ENCODE results near the gene NUMBL. TPM values are rescaled to one million over a fixed set of nuclear protein-coding genes. Genes with fewer than 3 reads are reported as not detected.
"Not testable (repeated sequence)": the region's sequence is repeated elsewhere in the genome, so short reads cannot be mapped to it uniquely, and the experiment has no call there.

NUMBL gene
- total and polyA plus RNA-seq, 9 donors, result 14.6 to 39.5 (median 32.7) TPM

DNA sequence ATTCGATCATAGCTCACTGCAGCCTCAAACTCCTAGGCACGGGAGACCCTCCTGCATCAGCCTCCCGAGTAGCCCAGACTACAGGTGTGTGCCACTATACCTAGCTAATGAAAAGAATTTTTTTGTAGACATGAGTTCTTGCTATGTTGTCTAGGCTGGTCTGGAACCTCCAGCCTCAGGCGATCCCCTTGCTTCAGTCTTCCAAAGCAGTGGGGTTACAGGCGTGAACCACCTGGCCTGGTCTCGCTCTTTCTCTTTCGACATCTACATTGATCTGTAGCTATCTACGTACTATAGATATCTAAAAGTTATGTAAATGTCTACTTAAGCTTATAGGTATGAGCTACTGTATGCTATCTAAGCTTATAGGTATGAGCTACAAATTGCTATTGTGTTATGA, 32.4 kb downstream of the NUMBL start:
- no peak for DNase-seq
- peaks cover 5% of the 10 kb centered on the region for H3K27me3 ChIP-seq (ENCODE audit: control insufficient read depth, insufficient read depth, low read length)
- H3K4me3 ChIP-seq (ENCODE audit: low read length), result no peak overlapping the region
- H3K9me3 ChIP-seq (replicated peaks; ENCODE audit: control insufficient read depth, low read depth, low read length), result no peaks in the 10 kb centered on the region
- H3K27ac ChIP-seq (ENCODE audit: low read length), result no peak overlapping the region
- H3K4me1 ChIP-seq (ENCODE audit: control insufficient read depth, insufficient read depth, low read length), result peaks cover under 1% of the 10 kb centered on the region
- no peaks in the 10 kb centered on the region for H3K36me3 ChIP-seq (ENCODE audit: control insufficient read depth, insufficient read depth, low read length)
- 80% methylated on average over 2 of the region's 8 CpGs for WGBS (ENCODE audit: insufficient coverage)

DNA sequence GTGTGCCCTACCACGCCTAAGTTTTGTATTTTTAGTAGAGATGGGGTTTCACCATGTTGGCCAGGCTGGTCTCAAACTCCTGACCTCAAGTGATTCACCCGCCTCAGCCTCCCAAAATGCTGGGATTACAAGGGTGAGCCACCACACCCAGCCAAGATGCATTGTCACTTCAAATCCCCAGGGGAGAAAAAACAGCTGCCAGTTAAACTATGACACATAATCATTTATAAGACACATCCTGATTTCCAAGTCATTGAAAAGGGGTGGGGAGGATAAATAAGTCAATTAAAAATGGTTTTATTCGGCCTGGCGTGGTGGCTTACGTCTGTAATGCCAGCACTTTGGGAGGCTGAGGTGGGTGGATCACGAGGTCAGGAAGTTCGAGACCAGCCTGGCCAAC, 34.8 kb downstream of the NUMBL start:
- H3K4me1 ChIP-seq (ENCODE audit: control insufficient read depth, insufficient read depth, low read length); H3K27me3 ChIP-seq (ENCODE audit: control insufficient read depth, insufficient read depth, low read length); H3K4me3 ChIP-seq (ENCODE audit: low read length); H3K9me3 ChIP-seq (replicated peaks; ENCODE audit: control insufficient read depth, low read depth, low read length); DNase-seq; H3K27ac ChIP-seq (ENCODE audit: low read length); H3K36me3 ChIP-seq (ENCODE audit: control insufficient read depth, insufficient read depth, low read length): not testable (repeated sequence)
- WGBS (ENCODE audit: insufficient coverage), result 86% methylated on average over 1 of the region's 7 CpGs

DNA sequence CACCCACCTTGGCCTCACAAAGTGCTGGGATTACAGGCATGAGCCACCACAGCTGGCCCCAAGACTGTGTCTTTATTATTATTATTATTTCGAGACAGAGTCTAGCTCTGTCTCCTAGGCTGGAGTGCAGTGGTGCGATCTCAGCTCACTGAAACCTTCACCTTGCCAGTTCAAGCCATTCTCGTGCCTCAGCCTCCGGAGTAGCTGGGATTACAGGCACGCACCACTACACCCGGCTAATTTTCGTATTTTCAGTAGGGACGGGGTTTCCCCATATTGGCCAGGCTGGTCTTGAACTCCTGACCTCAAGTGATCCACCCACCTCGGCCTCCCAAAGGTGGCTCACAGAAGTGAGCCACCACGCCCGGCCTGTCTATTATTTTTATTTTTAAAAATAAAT, 38.1 kb downstream of the NUMBL start:
- H3K4me1 ChIP-seq (ENCODE audit: control insufficient read depth, insufficient read depth, low read length); H3K27me3 ChIP-seq (ENCODE audit: control insufficient read depth, insufficient read depth, low read length); H3K9me3 ChIP-seq (replicated peaks; ENCODE audit: control insufficient read depth, low read depth, low read length); H3K4me3 ChIP-seq (ENCODE audit: low read length); DNase-seq; H3K27ac ChIP-seq (ENCODE audit: low read length); H3K36me3 ChIP-seq (ENCODE audit: control insufficient read depth, insufficient read depth, low read length): not testable (repeated sequence)
- 93% methylated on average over 7 of the region's 11 CpGs for whole genome bisulfite sequencing (ENCODE audit: insufficient coverage)

DNA sequence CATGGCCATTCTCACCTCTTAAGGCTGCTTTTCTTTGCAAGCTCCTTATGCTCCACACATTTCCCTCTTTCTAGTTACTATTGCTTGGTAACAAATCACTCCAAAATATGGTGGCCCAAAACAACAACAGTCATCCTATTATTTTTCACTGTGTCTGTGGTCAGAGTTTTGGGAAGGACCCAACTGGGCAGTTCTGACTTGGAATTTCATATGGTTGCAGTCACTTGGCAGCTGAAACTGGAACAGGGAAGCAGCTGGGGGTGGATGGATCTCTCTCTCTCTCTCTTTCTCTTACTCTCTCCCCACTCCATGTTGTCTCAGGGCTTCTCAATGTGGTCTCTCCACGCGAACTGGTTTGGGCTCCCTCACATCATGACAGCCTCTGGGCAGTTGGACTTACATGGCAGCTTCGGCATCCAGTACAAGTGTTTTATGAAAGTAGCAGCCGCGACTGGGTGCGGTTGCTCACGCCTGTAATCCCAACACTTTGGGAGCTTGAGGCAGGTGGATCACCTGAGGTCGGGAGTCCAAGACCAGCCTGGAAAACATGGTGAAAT, 39.6 kb downstream of the NUMBL start:
- Histone ChIP-seq H3K27me3 (ENCODE audit: control insufficient read depth, insufficient read depth, low read length) (peaks cover 2% of the 10 kb centered on the region), H3K36me3 (ENCODE audit: control insufficient read depth, insufficient read depth, low read length) (no peaks in the 10 kb centered on the region), H3K4me1 (ENCODE audit: control insufficient read depth, insufficient read depth, low read length) (peaks cover 19% of the 10 kb centered on the region), H3K27ac (ENCODE audit: low read length) (peak overlapping the region; percentile 32), H3K9me3 (replicated peaks; ENCODE audit: control insufficient read depth, low read depth, low read length) (no peaks in the 10 kb centered on the region), H3K4me3 (ENCODE audit: low read length) (no peak overlapping the region)
- 83% methylated on average over 8 of the region's 8 CpGs for WGBS (ENCODE audit: insufficient coverage)
- DNase-seq, result peak; percentile 82

DNA sequence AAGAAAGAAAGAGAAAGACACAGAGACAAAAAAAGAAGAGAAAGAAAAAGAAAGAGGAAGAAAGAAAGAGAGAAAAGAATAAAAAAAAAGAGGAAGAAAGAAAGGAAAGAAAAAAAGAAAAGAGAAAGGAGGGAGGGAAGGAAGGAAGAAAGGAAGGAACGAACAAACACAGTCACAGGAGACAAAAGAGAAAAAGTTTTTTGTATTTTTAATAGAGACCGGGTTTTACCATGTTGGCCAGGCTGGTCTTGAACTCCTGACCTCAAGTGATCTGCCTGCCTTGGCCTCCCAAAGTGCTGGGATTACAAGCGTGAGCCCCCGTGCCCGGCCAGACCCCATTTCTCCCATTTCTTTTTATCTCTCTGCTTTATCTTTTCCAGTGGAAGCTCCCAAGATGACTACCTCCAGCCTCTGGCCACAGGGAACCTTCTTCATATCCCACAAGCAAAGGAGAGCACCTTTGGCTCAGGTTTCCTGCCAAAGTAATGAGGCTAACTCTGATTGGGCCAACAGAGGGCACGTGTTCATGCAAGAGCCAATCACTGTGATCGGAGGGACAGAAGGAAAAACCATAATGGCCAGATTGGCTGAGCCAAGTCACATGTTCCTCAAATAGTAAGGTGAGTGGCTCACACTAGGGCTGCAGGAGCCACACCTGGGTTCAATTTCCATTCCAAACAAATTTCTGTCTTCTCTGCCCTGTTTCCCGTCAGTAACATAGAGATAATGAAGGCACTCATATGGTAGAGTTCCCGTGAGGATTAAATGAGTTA, 40.4 kb downstream of the NUMBL start:
- not testable (repeated sequence) for H3K4me3 ChIP-seq (ENCODE audit: low read length); DNase-seq; H3K36me3 ChIP-seq (ENCODE audit: control insufficient read depth, insufficient read depth, low read length); H3K9me3 ChIP-seq (replicated peaks; ENCODE audit: control insufficient read depth, low read depth, low read length); H3K27me3 ChIP-seq (ENCODE audit: control insufficient read depth, insufficient read depth, low read length)
- peaks cover 22% of the 10 kb centered on the region for H3K4me1 ChIP-seq (ENCODE audit: control insufficient read depth, insufficient read depth, low read length)
- peak overlapping the region; percentile 32 for H3K27ac ChIP-seq (ENCODE audit: low read length)
- 79% methylated on average over 4 of the region's 9 CpGs for WGBS (ENCODE audit: insufficient coverage)

DNA sequence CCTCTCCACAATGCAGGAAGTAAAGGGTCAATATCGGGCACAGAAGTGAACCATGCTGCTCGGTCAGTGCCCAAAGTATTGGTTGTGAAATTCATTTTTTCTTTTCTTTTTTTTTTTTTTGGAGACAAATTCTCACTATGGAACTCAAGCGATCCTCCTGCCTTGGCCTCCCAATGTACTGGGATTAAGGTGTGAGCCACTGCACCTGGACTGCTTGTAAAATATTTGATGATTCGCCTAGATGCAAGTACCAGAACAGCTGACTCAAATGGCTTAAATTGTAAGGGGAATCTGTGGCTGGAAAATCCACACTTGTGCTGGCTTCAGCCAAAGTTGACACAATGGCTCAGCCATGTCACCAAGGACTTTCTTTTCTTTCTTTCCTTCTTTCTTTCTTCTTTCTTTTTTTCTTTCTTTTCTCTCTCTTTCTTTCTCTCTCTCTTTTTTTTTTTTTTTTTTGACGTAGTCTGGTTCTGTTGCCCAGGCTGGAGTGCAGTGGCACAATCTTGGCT, 43.7 kb downstream of the NUMBL start:
- H3K9me3 ChIP-seq (replicated peaks; ENCODE audit: control insufficient read depth, low read depth, low read length), result no peaks in the 10 kb centered on the region
- peaks cover 22% of the 10 kb centered on the region for H3K4me1 ChIP-seq (ENCODE audit: control insufficient read depth, insufficient read depth, low read length)
- H3K27me3 ChIP-seq (ENCODE audit: control insufficient read depth, insufficient read depth, low read length), result peaks cover 2% of the 10 kb centered on the region
- DNase-seq, result peak; percentile 62
- peak overlapping the region; percentile 67 for H3K27ac ChIP-seq (ENCODE audit: low read length)
- WGBS (ENCODE audit: insufficient coverage), result 0% methylated on average over 1 of the region's 5 CpGs
- H3K36me3 ChIP-seq (ENCODE audit: control insufficient read depth, insufficient read depth, low read length), result no peaks in the 10 kb centered on the region
- H3K4me3 ChIP-seq (ENCODE audit: low read length), result no peak overlapping the region

DNA sequence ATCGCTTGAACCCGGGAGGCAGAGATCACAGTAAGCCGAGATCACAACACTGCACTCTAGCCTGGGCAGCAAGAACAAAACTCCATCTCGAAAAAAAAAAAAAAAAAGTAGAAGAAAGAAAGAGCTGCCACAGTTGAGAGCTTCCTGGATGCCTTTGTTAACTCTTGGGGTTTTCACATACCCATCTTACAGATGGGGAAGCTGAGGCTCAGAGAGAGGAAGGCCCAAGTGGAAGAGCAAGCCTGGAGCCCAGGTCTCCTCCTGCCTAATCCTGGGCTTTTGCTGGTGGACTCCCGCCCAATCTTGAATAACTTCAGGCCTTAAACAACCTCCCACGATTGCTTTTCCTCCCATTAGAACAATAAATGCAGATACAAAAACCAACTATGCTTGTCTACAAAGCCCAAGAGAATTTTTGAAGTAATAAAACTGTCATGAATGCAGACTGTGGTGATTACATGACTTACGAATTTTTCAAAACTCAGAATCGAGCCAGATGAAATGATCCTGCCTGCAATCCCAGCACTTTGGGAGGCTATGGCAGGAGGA, 47.6 kb downstream of the NUMBL start:
- H3K36me3 ChIP-seq (ENCODE audit: control insufficient read depth, insufficient read depth, low read length), result no peaks in the 10 kb centered on the region
- no CpG with 5 or more reads among the region's 8 CpGs for WGBS (ENCODE audit: insufficient coverage)
- peaks cover 22% of the 10 kb centered on the region for H3K4me1 ChIP-seq (ENCODE audit: control insufficient read depth, insufficient read depth, low read length)
- H3K9me3 ChIP-seq (replicated peaks; ENCODE audit: control insufficient read depth, low read depth, low read length), result no peaks in the 10 kb centered on the region
- no peak overlapping the region for H3K4me3 ChIP-seq (ENCODE audit: low read length)
- no peaks in the 10 kb centered on the region for H3K27me3 ChIP-seq (ENCODE audit: control insufficient read depth, insufficient read depth, low read length)
- H3K27ac ChIP-seq (ENCODE audit: low read length), result no peak overlapping the region
- DNase-seq, result peak; percentile 63

DNA sequence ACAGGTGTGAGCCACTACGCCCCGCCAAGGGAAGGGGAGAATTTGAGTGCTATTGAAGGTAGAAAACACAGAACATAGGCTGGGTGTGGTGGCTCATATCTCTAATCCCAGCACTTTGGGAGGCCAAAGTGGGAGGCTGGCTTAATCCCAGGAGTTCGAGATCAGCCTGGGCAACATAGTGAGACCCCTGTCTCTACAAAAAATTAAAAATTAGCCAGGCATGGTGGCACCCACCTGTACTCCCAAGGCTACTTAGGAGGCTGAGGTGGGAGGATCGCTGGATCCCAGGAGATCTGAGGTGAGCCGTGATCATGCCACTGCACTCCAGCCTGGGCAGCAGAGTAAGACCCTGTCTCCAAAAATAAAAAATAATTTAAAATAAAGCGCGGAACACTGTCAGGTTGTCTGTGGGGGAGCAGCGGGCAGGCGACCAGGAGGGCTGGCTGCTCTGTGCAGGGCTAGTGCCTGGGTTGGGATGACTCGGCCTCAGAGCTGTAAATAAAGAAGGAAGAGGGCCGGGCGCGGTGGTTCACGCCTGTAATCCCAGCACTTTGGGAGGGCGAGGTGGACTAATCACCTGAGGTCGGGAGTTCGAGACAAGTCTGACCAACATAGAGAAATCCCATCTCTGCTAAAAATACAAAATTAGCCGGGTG, 48.3 kb downstream of the NUMBL start:
- peaks cover 22% of the 10 kb centered on the region for H3K4me1 ChIP-seq (ENCODE audit: control insufficient read depth, insufficient read depth, low read length)
- H3K27me3 ChIP-seq (ENCODE audit: control insufficient read depth, insufficient read depth, low read length), result no peaks in the 10 kb centered on the region
- DNase-seq, result no peak
- no peak overlapping the region for H3K4me3 ChIP-seq (ENCODE audit: low read length)
- no peaks in the 10 kb centered on the region for H3K36me3 ChIP-seq (ENCODE audit: control insufficient read depth, insufficient read depth, low read length)
- H3K9me3 ChIP-seq (replicated peaks; ENCODE audit: control insufficient read depth, low read depth, low read length), result no peaks in the 10 kb centered on the region
- 94% methylated on average over 7 of the region's 18 CpGs for WGBS (ENCODE audit: insufficient coverage)
- peak overlapping the region; percentile 77 for H3K27ac ChIP-seq (ENCODE audit: low read length)

DNA sequence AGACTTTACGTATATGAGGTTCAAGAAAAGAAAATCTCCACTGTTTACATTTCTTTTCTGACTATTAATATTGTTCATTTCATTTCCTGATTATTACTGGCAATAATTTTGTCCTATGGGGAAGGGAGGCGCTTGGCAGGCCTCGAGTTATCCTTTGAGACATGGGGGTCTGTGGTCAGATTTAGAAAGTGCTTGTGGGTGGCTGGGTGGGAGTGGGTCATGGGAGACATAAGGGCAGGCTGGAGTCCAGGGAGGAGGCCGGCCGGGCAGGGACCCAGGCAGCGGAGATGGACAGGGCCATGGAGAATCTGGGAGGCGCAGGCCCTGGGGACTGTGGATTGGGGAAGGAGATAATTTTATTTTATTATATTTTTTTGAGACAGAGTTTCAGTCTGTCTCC, 49.2 kb downstream of the NUMBL start:
- Histone ChIP-seq H3K4me3 (ENCODE audit: low read length) (no peak overlapping the region), H3K9me3 (replicated peaks; ENCODE audit: control insufficient read depth, low read depth, low read length) (no peaks in the 10 kb centered on the region), H3K27me3 (ENCODE audit: control insufficient read depth, insufficient read depth, low read length) (peaks cover 4% of the 10 kb centered on the region), H3K36me3 (ENCODE audit: control insufficient read depth, insufficient read depth, low read length) (no peaks in the 10 kb centered on the region), H3K27ac (ENCODE audit: low read length) (peak overlapping the region; percentile 77), H3K4me1 (ENCODE audit: control insufficient read depth, insufficient read depth, low read length) (peaks cover 16% of the 10 kb centered on the region)
- WGBS (ENCODE audit: insufficient coverage), result 38% methylated on average over 4 of the region's 7 CpGs
- DNase-seq, result peak; percentile 84

DNA sequence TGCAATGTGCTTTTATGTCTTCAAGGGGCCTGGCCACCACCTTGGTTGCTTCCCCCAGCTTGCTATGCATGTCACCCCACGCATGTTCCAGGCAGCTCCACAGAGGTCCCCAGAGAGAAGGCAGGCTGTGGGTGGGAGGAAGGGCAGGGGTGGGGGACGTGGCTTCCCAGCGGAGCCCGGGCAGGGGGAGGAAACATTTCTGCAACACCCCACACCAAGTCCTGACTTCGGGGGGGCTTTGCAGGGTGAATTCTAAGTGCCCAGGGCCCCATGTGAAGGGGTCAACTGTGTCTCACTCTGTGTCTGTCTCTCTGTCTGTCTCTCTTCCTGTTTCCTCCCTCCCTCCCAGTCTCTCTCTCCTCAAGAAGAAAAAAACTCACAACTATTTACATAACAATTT, 49.7 kb downstream of the NUMBL start:
- no CpG with 5 or more reads among the region's 5 CpGs for WGBS (ENCODE audit: insufficient coverage)
- H3K27me3 ChIP-seq (ENCODE audit: control insufficient read depth, insufficient read depth, low read length), result peaks cover 6% of the 10 kb centered on the region
- no peak overlapping the region for H3K4me3 ChIP-seq (ENCODE audit: low read length)
- no peaks in the 10 kb centered on the region for H3K36me3 ChIP-seq (ENCODE audit: control insufficient read depth, insufficient read depth, low read length)
- peaks cover 13% of the 10 kb centered on the region for H3K4me1 ChIP-seq (ENCODE audit: control insufficient read depth, insufficient read depth, low read length)
- H3K27ac ChIP-seq (ENCODE audit: low read length), result peak overlapping the region; percentile 75
- no peaks in the 10 kb centered on the region for H3K9me3 ChIP-seq (replicated peaks; ENCODE audit: control insufficient read depth, low read depth, low read length)
- no peak for DNase-seq
